HUES6 (cell line): ENCODE data around the gene ADAM12.

ENCODE experiments used
- H3K27ac ChIP-seq: 2 replicates; pipeline ENCODE4 v1.7.0; 2013; ENCODE audit warnings: low read depth, mild to moderate bottlenecking, low read length, inconsistent platforms
- H3K27me3 ChIP-seq: 2 replicates; pipeline ENCODE4 v1.6.1; 2013; ENCODE audit warnings: low read length; ENCODE audit not compliant: control insufficient read depth, insufficient read depth
- H3K36me3 ChIP-seq: 2 replicates; pipeline ENCODE4 v1.6.1; 2013; ENCODE audit warnings: low read length; ENCODE audit not compliant: control insufficient read depth, insufficient read depth
- H3K4me1 ChIP-seq: 2 replicates; pipeline ENCODE4 v1.6.1; 2013; ENCODE audit warnings: low read length; ENCODE audit not compliant: control insufficient read depth, insufficient read depth
- H3K4me3 ChIP-seq: 2 replicates; pipeline ENCODE4 v1.5.1; 2013; ENCODE audit warnings: low read depth, low read length
- H3K9ac ChIP-seq: one replicate; pipeline ENCODE4 v1.6.1; 2013; ENCODE audit warnings: mild to moderate bottlenecking, low read length
- H3K9me3 ChIP-seq: 2 replicates; pipeline ENCODE4 v1.6.1; 2013; ENCODE audit warnings: low read depth, low read length; ENCODE audit not compliant: control insufficient read depth, insufficient read depth

Gene ADAM12

GRCh38 chr10:126156012-126156411, 232.3 kb downstream of the ADAM12 start:
- Histone ChIP-seq H3K27me3 (no peaks in the 10 kb centered on the region), H3K4me1 (peaks cover 50% of the 10 kb centered on the region), H3K9ac (no peak overlapping the region), H3K4me3 (no peak overlapping the region), H3K9me3 (no peaks in the 10 kb centered on the region; the same call in 1 of the 2 replicates), H3K27ac (no peak overlapping the region), H3K36me3 (no peaks in the 10 kb centered on the region)

- no peak overlapping the region for H3K4me3 ChIP-seq
- H3K27ac ChIP-seq = no peak overlapping the region
- peaks cover 50% of the 10 kb centered on the region for H3K4me1 ChIP-seq
- H3K9me3 ChIP-seq = no peaks in the 10 kb centered on the region; the same call in 1 of the 2 replicates
- H3K9ac ChIP-seq = no peak overlapping the region
- H3K36me3 ChIP-seq = no peaks in the 10 kb centered on the region
- H3K27me3 ChIP-seq = no peaks in the 10 kb centered on the region
These were observed 232.7 kb downstream of the ADAM12 start for GRCh38 chr10:126155528-126155927.

- Histone ChIP-seq H3K4me3 (no peak overlapping the region), H3K4me1 (peaks cover 50% of the 10 kb centered on the region), H3K27me3 (no peaks in the 10 kb centered on the region), H3K27ac (no peak overlapping the region), H3K36me3 (no peaks in the 10 kb centered on the region), H3K9ac (no peak overlapping the region), H3K9me3 (peaks cover 5% of the 10 kb centered on the region)
These were observed 234.3 kb downstream of the ADAM12 start for GRCh38 chr10:126153711-126154628.

GRCh38 chr10:126147866-126148587, 240.2 kb downstream of the ADAM12 start:
- H3K9ac ChIP-seq = no peak overlapping the region
- H3K9me3 ChIP-seq = peaks cover 36% of the 10 kb centered on the region
- no peaks in the 10 kb centered on the region for H3K36me3 ChIP-seq
- peaks cover 11% of the 10 kb centered on the region for H3K4me1 ChIP-seq
- H3K27me3 ChIP-seq = no peaks in the 10 kb centered on the region
- H3K4me3 ChIP-seq = no peak overlapping the region
- H3K27ac ChIP-seq = no peak overlapping the region

GRCh38 chr10:126146771-126147170, 241.5 kb downstream of the ADAM12 start:
- no peak overlapping the region for H3K9ac ChIP-seq
- H3K27me3 ChIP-seq = no peaks in the 10 kb centered on the region
- H3K9me3 ChIP-seq = peaks cover 44% of the 10 kb centered on the region
- peaks cover 6% of the 10 kb centered on the region for H3K4me1 ChIP-seq
- H3K36me3 ChIP-seq = no peaks in the 10 kb centered on the region
- no peak overlapping the region for H3K27ac ChIP-seq
- no peak overlapping the region for H3K4me3 ChIP-seq

- no peaks in the 10 kb centered on the region for H3K27me3 ChIP-seq
- peaks cover under 1% of the 10 kb centered on the region for H3K4me1 ChIP-seq
- no peak overlapping the region for H3K27ac ChIP-seq
- no peak overlapping the region for H3K9ac ChIP-seq
- peaks cover 42% of the 10 kb centered on the region for H3K9me3 ChIP-seq
- H3K4me3 ChIP-seq = no peak overlapping the region
- no peaks in the 10 kb centered on the region for H3K36me3 ChIP-seq
These were observed 245.2 kb downstream of the ADAM12 start for GRCh38 chr10:126143117-126143516.

GRCh38 chr10:126140746-126141273, 247.5 kb downstream of the ADAM12 start:
- Histone ChIP-seq H3K4me3 (no peak overlapping the region), H3K4me1 (peaks cover 3% of the 10 kb centered on the region; the same call in 1 of the 2 replicates), H3K36me3 (no peaks in the 10 kb centered on the region), H3K27ac (no peak overlapping the region), H3K9ac (no peak overlapping the region), H3K9me3 (peaks cover 25% of the 10 kb centered on the region), H3K27me3 (no peaks in the 10 kb centered on the region)

GRCh38 chr10:126137562-126138221, 250.6 kb downstream of the ADAM12 start:
- H3K9ac ChIP-seq = no peak overlapping the region
- no peak overlapping the region for H3K27ac ChIP-seq
- H3K9me3 ChIP-seq = peaks cover 12% of the 10 kb centered on the region
- no peak overlapping the region for H3K4me3 ChIP-seq
- peaks cover 5% of the 10 kb centered on the region; the same call in 1 of the 2 replicates for H3K4me1 ChIP-seq
- no peaks in the 10 kb centered on the region for H3K36me3 ChIP-seq
- no peaks in the 10 kb centered on the region for H3K27me3 ChIP-seq

- H3K36me3 ChIP-seq = no peaks in the 10 kb centered on the region
- no peak overlapping the region for H3K9ac ChIP-seq
- peaks cover 5% of the 10 kb centered on the region; the same call in 1 of the 2 replicates for H3K9me3 ChIP-seq
- no peak overlapping the region for H3K4me3 ChIP-seq
- H3K27me3 ChIP-seq = no peaks in the 10 kb centered on the region
- no peak overlapping the region for H3K27ac ChIP-seq
- peaks cover 5% of the 10 kb centered on the region; the same call in 1 of the 2 replicates for H3K4me1 ChIP-seq
These were observed 252.2 kb downstream of the ADAM12 start for GRCh38 chr10:126135941-126136595.

GRCh38 chr10:126135177-126135576, 253.1 kb downstream of the ADAM12 start:
- Histone ChIP-seq H3K27me3 (no peaks in the 10 kb centered on the region), H3K27ac (no peak overlapping the region), H3K9me3 (peaks cover 5% of the 10 kb centered on the region; the same call in 1 of the 2 replicates), H3K9ac (no peak overlapping the region), H3K36me3 (no peaks in the 10 kb centered on the region), H3K4me1 (peaks cover 5% of the 10 kb centered on the region; the same call in 1 of the 2 replicates), H3K4me3 (no peak overlapping the region)
